SK-N-MC (cell line): ENCODE results near the gene TACR2.

Experiments
- EZH2 ChIP-seq: fragments of 200-600 bp; sonication (generic); IDR thresholded peaks from one replicate; pipeline ENCODE4 v1.6.1; 2017; ENCODE audit warnings: antibody characterized with exemption
- POLR2AphosphoS5 ChIP-seq: IDR thresholded peaks from 2 replicates; pipeline ENCODE4 v1.6.1; 2012; ENCODE audit warnings: mild to moderate bottlenecking, low read depth, low read length, borderline replicate concordance

DNA sequence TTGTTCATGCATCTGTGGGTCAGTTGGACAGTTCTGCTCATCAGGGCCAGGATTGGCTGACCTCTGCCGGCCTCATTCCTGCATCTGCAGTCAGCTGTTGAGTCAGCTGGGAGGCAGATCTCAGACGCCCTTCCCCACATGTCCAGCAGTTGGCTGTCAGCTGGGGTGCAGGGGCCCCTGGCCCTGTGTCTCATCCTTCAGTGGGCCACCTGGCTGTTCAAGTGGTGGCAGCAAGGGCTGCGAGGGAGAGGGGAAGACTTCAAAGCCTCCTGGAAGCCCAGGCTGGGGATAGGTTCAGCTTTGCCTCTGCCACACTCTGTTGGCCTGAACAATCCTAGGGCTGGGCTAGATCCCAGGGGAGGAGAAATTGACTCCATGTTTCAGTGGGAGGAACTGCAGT is 33.2 kb downstream of the TACR2 start:
- TF ChIP-seq POLR2AphosphoS5 = no peak
- TF ChIP-seq EZH2 = no peak
